ENCODE results near the gene RDH5. TPM values are rescaled to one million over a fixed set of nuclear protein-coding genes. Genes with fewer than 3 reads are reported as not detected.

The RDH5 gene
- total RNA-seq, 1 donor from 2014 or later = 16.5 TPM

DNA sequence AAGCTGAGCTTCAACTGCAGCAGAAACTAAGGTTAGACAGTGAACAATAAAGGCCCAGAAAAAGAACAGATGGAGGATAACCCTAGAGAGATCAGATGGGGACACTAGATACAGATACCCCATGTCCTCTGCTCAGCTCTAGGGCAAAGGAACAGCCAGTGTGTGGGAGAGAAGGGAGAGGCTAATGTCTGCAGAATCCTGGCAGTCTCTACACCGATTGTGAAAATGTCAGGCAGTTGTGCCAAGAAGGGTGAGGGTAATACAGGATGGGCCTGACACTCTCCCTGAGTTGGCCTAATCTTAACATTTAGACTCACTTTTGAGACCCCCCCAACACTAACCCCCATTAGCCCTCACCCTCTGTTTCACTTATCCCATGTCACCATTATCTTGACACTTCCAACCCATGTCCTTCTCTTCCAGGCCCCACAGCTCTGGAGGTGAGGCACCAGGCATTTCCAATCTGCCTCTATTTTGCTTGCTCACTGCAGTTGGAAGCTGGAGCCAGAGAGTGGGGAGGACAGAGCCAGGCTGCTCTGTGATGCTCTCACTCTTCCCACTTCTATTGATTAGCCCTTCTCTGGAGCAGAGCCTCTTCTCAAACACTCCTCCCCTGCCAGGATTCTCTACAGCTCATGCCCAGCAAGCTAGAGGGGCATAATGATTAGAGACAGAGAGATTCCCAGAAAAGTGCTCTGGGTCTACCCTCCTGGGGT is 7.3 kb upstream of the RDH5 start:
- H3K27ac Mint-ChIP-seq = no peak overlapping the region
- H3K9me3 Mint-ChIP-seq = no peaks in the 10 kb centered on the region
- TF ChIP-seq, protein P1, sequence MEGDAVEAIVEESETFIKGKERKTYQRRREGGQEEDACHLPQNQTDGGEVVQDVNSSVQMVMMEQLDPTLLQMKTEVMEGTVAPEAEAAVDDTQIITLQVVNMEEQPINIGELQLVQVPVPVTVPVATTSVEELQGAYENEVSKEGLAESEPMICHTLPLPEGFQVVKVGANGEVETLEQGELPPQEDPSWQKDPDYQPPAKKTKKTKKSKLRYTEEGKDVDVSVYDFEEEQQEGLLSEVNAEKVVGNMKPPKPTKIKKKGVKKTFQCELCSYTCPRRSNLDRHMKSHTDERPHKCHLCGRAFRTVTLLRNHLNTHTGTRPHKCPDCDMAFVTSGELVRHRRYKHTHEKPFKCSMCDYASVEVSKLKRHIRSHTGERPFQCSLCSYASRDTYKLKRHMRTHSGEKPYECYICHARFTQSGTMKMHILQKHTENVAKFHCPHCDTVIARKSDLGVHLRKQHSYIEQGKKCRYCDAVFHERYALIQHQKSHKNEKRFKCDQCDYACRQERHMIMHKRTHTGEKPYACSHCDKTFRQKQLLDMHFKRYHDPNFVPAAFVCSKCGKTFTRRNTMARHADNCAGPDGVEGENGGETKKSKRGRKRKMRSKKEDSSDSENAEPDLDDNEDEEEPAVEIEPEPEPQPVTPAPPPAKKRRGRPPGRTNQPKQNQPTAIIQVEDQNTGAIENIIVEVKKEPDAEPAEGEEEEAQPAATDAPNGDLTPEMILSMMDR (IDR thresholded peaks at IDR 0.05) = no peak
- DNase-seq (no peak), ATAC-seq (ENCODE audit: low read depth) (no peak)
- no peak overlapping the region for H3K4me3 Mint-ChIP-seq
- peaks cover 6% of the 10 kb centered on the region for H3K27me3 Mint-ChIP-seq
- H3K36me3 Mint-ChIP-seq (ENCODE audit: low read depth) = peaks cover 8% of the 10 kb centered on the region
- intact Hi-C loops (cut with micrococcal nuclease) = no loop called here
- ChIA-PET CTCF (interaction anchor here (1.2 kb wide), 1 partner anchor 56 kb away, joined by 3 read pairs; no protein-coding TSS in a partner anchor), POLR2A (interaction anchor here (0.6 to 1.1 kb wide), 2 partner anchors 31 to 294 kb away, joined by 3 read pairs; no protein-coding TSS in a partner anchor)
- peaks cover 40% of the 10 kb centered on the region for H3K4me1 Mint-ChIP-seq

DNA sequence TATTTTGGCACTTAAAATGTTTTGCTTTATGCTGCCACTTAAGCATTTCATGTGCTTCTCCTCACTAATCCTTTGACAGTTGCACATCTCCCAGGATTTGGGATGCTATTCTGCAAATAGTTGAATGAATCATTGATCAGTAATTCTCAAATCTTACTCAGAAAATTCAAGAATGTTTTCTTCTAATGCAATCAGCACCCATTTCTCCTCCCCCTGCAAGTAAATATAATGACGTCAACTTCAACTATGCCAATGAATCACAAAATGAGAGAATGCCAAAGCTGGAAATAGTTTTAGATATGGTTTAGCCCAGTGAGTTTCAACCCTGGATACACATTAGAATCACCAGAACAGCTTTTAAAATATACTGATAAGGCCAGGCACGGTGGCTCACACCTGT is 6.5 kb upstream of the RDH5 start:
- peaks cover 40% of the 10 kb centered on the region for H3K4me1 Mint-ChIP-seq
- peaks cover 6% of the 10 kb centered on the region for H3K27me3 Mint-ChIP-seq
- H3K9me3 Mint-ChIP-seq = no peaks in the 10 kb centered on the region
- intact Hi-C loops (cut with micrococcal nuclease) = no loop called here
- H3K36me3 Mint-ChIP-seq (ENCODE audit: low read depth) = peaks cover 13% of the 10 kb centered on the region
- H3K27ac Mint-ChIP-seq = no peak overlapping the region
- POLR2A ChIA-PET = no interaction called here
- TF ChIP-seq, protein P1 (IDR thresholded peaks at IDR 0.05) = no peak
- DNase-seq (no peak), ATAC-seq (ENCODE audit: low read depth) (no peak)
- CTCF ChIA-PET = interaction anchor here (1.2 kb wide), 1 partner anchor 57 kb away, joined by 3 read pairs; no protein-coding TSS in a partner anchor
- no peak overlapping the region for H3K4me3 Mint-ChIP-seq

DNA sequence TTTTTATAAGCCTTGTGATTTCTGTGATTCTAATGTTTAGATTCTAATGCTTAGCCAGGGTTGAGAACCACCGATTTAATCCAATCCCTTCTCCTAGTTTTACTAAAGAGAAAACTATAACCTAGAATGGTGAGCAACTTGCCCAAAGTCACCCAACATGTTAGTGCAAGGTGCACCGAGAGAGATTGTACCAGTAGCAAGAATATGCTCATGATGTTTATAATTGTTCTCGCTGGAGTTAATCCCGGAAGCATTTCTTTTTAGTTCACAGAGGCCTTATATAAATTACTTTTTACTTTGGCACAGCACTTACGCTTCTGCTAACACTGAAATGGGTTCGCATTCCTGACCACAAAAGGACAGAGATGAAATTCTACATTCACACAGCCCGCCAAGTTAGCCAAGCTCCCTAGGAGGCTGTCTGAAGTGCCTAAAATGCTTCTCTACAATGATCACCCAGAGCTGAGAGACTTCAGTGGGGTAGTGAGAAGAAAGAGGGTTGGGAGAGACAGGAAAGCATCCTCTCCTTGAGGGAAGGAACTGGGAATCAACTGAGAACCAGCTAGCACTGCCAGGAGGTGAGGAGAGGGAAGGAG is 4.9 kb upstream of the RDH5 start:
- intact Hi-C loops (cut with micrococcal nuclease) = no loop called here
- no peaks in the 10 kb centered on the region for H3K9me3 Mint-ChIP-seq
- peaks cover 34% of the 10 kb centered on the region for H3K4me1 Mint-ChIP-seq
- DNase-seq = no peak
- ATAC-seq (ENCODE audit: low read depth) = no peak
- CTCF ChIA-PET = interaction anchor here (0.8 to 4.8 kb wide), 6 partner anchors 9 to 1971 kb away, joined by 3 to 29 read pairs (median 5); no protein-coding TSS in a partner anchor
- POLR2A ChIA-PET = interaction anchor here (0.5 to 2.0 kb wide), 17 partner anchors 8 to 506 kb away, joined by 3 to 29 read pairs (median 5); partner anchors contain the start of genes CD63, DNAJC14, ITGA7 and ORMDL2
- H3K4me3 Mint-ChIP-seq = peak overlapping the region; percentile 92
- peaks cover 2% of the 10 kb centered on the region for H3K27me3 Mint-ChIP-seq
- peaks cover 14% of the 10 kb centered on the region for H3K36me3 Mint-ChIP-seq (ENCODE audit: low read depth)
- peak overlapping the region; percentile 91 for H3K27ac Mint-ChIP-seq
- TF ChIP-seq, protein P1 (IDR thresholded peaks at IDR 0.05) = no peak

DNA sequence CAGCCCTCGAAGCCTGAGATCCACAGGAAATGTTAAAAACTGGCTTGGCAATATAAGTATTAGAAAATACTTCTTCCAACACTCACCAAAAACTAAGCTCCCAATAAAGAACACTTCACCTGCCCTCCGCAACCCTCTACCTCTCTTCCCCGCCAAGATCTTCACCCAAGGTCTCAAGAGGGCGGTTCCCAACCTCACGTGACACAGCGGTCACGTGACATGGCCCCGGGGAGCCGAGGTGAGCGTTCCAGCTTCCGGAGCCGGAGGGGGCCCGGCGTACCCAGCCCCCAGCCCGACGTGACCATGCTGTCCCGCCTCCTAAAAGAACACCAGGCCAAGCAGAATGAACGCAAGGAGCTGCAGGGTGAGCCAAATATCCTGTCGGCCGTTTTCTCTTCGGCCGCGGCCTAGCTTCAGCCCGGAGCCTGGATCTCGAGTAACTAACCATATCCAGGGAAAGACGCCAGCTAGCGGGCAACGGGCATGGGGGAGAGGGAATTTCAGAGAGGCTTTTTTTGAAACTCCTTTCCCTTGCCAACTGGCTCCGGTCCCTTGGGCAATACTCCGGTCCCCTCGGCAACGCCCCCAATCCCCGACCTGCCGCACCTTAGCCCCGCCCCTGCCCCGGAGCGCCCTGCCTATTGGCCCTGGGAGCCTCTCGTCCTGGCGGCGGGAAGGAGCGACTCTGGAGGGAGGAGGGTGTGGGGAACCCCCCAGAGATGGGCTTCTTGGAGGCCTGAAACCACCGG is 4.2 kb upstream of the RDH5 start, which contains the start of gene BLOC1S1:
TSS of gene BLOC1S1 (plus strand) at position 214 of the 749 bp plus-strand sequence. CDS start at position 220, 6 bp downstream.
- Mint-ChIP-seq H3K36me3 (ENCODE audit: low read depth) (peaks cover 15% of the 10 kb centered on the region), H3K27me3 (peaks cover 2% of the 10 kb centered on the region), H3K4me3 (peak within 1 kb of the TSS; percentile 92), H3K27ac (peak within 1 kb of the TSS; percentile 91), H3K4me1 (peaks cover 34% of the 10 kb centered on the region), H3K9me3 (no peaks in the 10 kb centered on the region)
- TF ChIP-seq, protein P1 (IDR thresholded peaks at IDR 0.05) = no peak
- POLR2A ChIA-PET = interaction anchor here (0.5 to 2.0 kb wide), 20 partner anchors 9 to 660 kb away, joined by 3 to 29 read pairs (median 5); partner anchors contain the start of genes CD63, DNAJC14, ITGA7 and ORMDL2
- CTCF ChIA-PET = interaction anchor here (0.8 to 4.8 kb wide), 7 partner anchors 9 to 1972 kb away, joined by 3 to 29 read pairs (median 4); no protein-coding TSS in a partner anchor
- peak; percentile 92 for DNase-seq
- ATAC-seq (ENCODE audit: low read depth) = peak; percentile 94
- intact Hi-C loops (cut with micrococcal nuclease) = loop anchor here (1.0 to 2.0 kb wide), 3 partner anchors 13 to 325 kb away; partner anchors contain the start of genes CD63 and RPS26
